GM19328 (cell line): ENCODE data around the gene FKBP8.

ENCODE experiments used
- ATAC-seq: cut with Tn5 transposase; IDR thresholded peaks from one replicate; pipeline ENCODE4 v1.9.1; 2021; ENCODE audit warnings: mild to moderate bottlenecking, moderate library complexity; ENCODE audit not compliant: unreplicated experiment

The FKBP8 gene

DNA sequence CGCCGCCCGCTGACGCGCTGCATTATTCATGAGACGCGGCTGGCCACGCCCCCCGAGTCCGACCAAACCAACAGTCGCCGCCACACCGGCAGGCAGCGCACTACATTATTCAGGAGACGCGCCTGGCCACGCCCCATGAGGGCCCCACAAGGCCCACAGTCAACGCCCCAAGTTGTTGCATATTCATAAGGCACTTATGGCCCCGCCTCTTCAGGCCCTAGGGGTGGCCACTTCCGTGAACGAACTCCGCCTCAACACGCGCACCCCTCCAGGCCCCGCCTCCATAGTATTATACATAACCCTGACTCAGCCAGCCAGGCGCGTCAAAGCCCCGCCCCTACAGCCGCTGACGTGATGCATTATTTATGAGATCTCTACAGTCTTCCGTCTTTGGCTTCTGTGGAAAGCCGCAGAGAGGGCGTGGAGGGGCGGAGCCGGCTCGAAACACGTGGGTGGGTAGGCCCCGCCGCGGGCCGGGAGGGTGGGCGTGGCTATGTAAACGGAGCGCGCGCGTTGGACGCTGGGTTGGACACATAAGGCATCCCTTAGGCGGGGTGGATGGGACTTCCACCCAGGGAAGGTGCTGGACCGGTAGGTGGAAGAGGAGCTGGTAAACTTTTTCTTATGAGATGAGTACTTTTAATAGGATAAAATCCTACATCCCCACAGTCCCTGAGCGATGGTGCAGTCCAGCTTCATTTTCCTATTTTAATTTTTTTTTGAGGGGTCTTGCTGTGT is 21.1 kb downstream of the FKBP8 start:
- ATAC-seq, result peak; percentile 82

- peak; percentile 0 for ATAC-seq
Observed at GRCh38 chr19:18521692-18522123, 21.7 kb downstream of the FKBP8 start, which contains the start of gene ELL. Gene ELL, minus strand, starts transcription at chr19:18522070. Its CDS starts 15 bp downstream, at chr19:18522055.

GRCh38 chr19:18520848-18521691 is 22.3 kb downstream of the FKBP8 start:
- ATAC-seq, result no peak

GRCh38 chr19:18519962-18520847 is 23.2 kb downstream of the FKBP8 start:
- no peak for ATAC-seq

DNA sequence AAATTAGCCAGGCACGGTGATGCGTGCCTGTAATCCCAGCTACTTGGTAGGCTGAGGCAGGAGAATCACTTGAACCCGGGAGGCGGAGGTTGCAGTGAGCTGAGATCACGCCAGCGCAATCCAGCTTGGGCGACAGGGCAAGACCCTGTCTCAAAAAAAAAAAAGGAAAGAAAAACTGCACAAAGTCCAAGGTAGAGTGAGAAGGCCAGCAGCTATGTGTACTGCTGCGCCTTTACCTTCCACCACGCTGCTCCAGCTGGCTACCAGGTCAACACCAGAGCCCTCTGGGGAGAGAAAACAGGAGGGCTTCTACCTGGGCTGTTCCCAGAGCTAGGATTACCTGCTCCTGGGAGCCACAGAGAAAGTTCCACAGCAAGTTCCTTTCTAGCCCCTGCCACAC is 24.7 kb downstream of the FKBP8 start:
- no peak for ATAC-seq

- ATAC-seq, result no peak
Observed at GRCh38 chr19:18517606-18518005, 25.8 kb downstream of the FKBP8 start.

GRCh38 chr19:18515959-18516358 is 27.4 kb downstream of the FKBP8 start:
- ATAC-seq, result no peak

GRCh38 chr19:18514800-18515682 is 28.3 kb downstream of the FKBP8 start:
- no peak for ATAC-seq

GRCh38 chr19:18513868-18514267 is 29.5 kb downstream of the FKBP8 start:
- no peak for ATAC-seq

GRCh38 chr19:18510216-18510615 is 33.2 kb downstream of the FKBP8 start:
- no peak for ATAC-seq

DNA sequence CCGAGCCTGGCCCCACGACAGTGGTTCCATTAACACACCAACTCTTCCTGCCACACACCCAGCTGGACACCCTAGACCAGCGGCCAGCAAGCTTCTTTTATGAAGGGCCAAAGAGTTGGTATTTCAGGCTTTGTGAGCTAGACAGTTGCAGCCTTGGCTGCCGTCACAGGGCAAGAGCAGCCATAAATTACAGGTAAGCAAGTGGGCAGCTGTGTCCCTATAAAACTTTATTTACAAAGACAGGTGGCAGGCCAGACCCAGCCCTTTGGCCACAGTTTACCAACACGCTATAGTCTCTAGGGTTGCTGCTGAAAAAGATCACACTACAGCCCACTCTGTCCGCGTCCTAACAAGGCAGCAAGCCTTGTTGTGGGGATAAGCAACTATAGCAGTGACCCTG is 34.8 kb downstream of the FKBP8 start:
- no peak for ATAC-seq

GRCh38 chr19:18507727-18508440 is 35.5 kb downstream of the FKBP8 start:
- no peak for ATAC-seq

DNA sequence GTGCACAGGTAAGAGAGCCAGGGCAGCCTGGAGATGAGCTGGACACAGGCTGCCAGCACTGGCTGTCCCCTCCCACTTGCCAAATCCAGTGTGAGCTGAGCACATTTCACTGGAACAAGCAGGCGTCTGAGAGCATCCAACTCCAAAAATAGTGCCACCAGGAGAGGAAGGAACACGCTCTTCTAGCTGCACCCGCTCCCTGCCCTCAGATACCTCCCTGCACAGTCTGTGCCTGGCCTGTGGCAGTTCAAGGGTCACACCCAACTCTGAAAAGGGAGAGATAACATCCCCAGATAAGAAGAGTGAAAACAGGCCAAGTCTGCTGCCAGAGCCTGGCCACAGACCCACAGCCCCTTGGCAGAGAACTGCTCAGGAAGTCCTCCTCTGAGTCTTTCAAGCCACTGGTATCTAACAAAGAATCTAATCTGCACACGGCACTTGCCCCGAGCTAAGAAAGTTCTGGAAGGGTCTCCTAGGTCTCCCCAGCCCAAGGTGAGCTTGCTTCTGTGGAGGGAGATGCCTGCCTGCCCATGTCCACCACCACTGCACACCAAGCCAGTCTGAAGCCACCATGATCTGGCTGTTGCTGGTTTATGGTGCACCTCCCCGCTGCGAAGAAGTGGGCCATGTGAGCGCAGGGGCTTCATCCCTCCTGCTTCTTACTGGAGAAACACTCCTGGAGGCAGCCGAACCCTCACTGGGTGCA is 36.2 kb downstream of the FKBP8 start:
- ATAC-seq, result no peak

- ATAC-seq, result no peak
Observed at GRCh38 chr19:18506101-18506930, 37.1 kb downstream of the FKBP8 start.

DNA sequence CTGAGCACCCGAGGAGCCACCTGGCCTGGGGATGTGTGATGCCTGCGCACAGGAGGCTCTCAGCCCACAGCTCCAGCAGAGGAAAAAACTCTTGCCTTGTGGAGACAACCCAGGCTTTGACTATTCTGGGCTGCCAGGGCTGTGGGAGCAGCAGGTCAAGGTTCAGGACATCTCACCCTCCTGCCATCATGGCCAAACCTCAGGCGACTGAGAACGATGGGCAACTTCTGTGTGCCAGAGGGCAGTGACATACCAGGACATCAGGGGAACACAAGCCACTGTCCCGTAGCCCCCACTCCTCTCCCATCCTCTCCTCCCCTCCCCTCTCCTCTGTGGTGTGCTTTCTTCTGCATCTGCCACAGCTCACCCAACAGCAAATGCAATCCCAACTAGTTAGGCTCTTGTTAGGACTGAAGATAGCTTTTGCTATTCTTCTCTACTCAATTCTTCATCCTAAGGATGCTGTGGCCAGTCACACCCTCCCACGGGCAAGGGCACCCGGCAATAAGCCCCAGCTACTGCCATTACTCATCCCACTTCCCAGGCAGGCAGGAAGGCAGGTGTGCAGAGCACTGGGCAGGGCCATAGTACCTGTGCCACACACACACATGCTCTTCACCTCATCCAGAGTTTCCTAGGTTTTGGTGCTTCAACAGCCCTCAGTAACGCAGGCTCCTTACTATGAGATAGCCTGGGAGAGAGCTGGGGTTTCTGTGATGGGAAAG is 38.3 kb downstream of the FKBP8 start:
- ATAC-seq, result no peak

- ATAC-seq, result no peak
Observed at GRCh38 chr19:18503971-18504885, 39.1 kb downstream of the FKBP8 start.
